Measurements from ENCODE around the gene MAFG. TPM values are rescaled to one million over a fixed set of nuclear protein-coding genes. Genes with fewer than 3 reads are reported as not detected.

The MAFG gene
- total RNA-seq, 4 donors from 2014 or later = 19.8 to 38.3 (median 34.4) TPM

- Histone ChIP-seq H3K4me1 (peaks cover 0 to 15% (median 3%) of the 10 kb centered on the region in 4 donors), H3K9me3 (no peaks in the 10 kb centered on the region), H3K27ac (no peak overlapping the region), H3K4me3 (no peak overlapping the region), H3K36me3 (no peaks in the 10 kb centered on the region), H3K27me3 (no peaks in the 10 kb centered on the region)
- TF ChIP-seq POLR2A (IDR thresholded peaks at IDR 0.05) = no peak
- DNase-seq = no peak
Observed at GRCh38 chr17:81941484-81942166, 14.1 kb upstream of the MAFG start.

GRCh38 chr17:81940538-81941483 lies 13.3 kb upstream of the MAFG start:
- no peak overlapping the region for H3K4me3 ChIP-seq
- H3K36me3 ChIP-seq = no peaks in the 10 kb centered on the region
- no peaks in the 10 kb centered on the region for H3K9me3 ChIP-seq
- H3K27ac ChIP-seq = no peak overlapping the region
- H3K4me1 ChIP-seq = peaks cover 0 to 18% (median 5%) of the 10 kb centered on the region in 4 donors
- DNase-seq = no peak
- TF ChIP-seq POLR2A (IDR thresholded peaks at IDR 0.05) (no peak), CTCF (IDR thresholded peaks at IDR 0.05) (no peak)
- H3K27me3 ChIP-seq = no peaks in the 10 kb centered on the region

- Histone ChIP-seq H3K4me1 (peaks cover 0 to 18% (median 5%) of the 10 kb centered on the region in 4 donors), H3K9me3 (no peaks in the 10 kb centered on the region), H3K4me3 (no peak overlapping the region), H3K27me3 (no peaks in the 10 kb centered on the region), H3K36me3 (no peaks in the 10 kb centered on the region), H3K27ac (no peak overlapping the region)
- no peak for DNase-seq
- TF ChIP-seq POLR2A (IDR thresholded peaks at IDR 0.05) = no peak
- no peak for TF ChIP-seq CTCF (IDR thresholded peaks at IDR 0.05)
Observed at GRCh38 chr17:81939881-81940385, 12.4 kb upstream of the MAFG start.

- no peak overlapping the region for H3K4me3 ChIP-seq
- no peak for DNase-seq
- H3K27ac ChIP-seq = no peak overlapping the region
- no peaks in the 10 kb centered on the region for H3K27me3 ChIP-seq
- TF ChIP-seq POLR2A (IDR thresholded peaks at IDR 0.05) = no peak
- H3K36me3 ChIP-seq = no peaks in the 10 kb centered on the region
- peaks cover 0 to 18% (median 5%) of the 10 kb centered on the region in 4 donors for H3K4me1 ChIP-seq
- no peaks in the 10 kb centered on the region for H3K9me3 ChIP-seq
Observed at GRCh38 chr17:81939218-81939617, 11.7 kb upstream of the MAFG start.

GRCh38 chr17:81935709-81936084 lies 8.2 kb upstream of the MAFG start:
- Histone ChIP-seq H3K27ac (no peak overlapping the region), H3K36me3 (no peaks in the 10 kb centered on the region), H3K9me3 (no peaks in the 10 kb centered on the region), H3K27me3 (no peaks in the 10 kb centered on the region), H3K4me3 (no peak overlapping the region), H3K4me1 (peaks cover 0 to 21% (median 5%) of the 10 kb centered on the region in 4 donors)
- no peak for DNase-seq
- TF ChIP-seq POLR2A (IDR thresholded peaks at IDR 0.05) (no peak), CTCF (IDR thresholded peaks at IDR 0.05) (no peak)

- no peak overlapping the region for H3K4me3 ChIP-seq
- DNase-seq = peak in 1 of 3 donors; percentile 45
Observed at GRCh38 chr17:81934850-81935708, 7.5 kb upstream of the MAFG start.

More at GRCh38 chr17:81934850-81935708, 7.5 kb upstream of the MAFG start:
- TF ChIP-seq POLR2A (IDR thresholded peaks at IDR 0.05) = no peak
- TF ChIP-seq CTCF (IDR thresholded peaks at IDR 0.05) = no peak
- no peaks in the 10 kb centered on the region for H3K27me3 ChIP-seq
- no peaks in the 10 kb centered on the region for H3K9me3 ChIP-seq
- no peak overlapping the region for H3K27ac ChIP-seq
- no peaks in the 10 kb centered on the region for H3K36me3 ChIP-seq
- H3K4me1 ChIP-seq = peaks cover 0 to 21% (median 5%) of the 10 kb centered on the region in 4 donors

All from Peyer's patch (tissue), 4 donors.